Loucy (cell line): ENCODE data around the gene TRDMT1.

Source experiments
- H2AFZ ChIP-seq: fragments of 200-600 bp; sonication (generic); 2 replicates; pipeline ENCODE4 v1.6.0; 2016; ENCODE audit warnings: antibody characterized with exemption, mild to moderate bottlenecking, low read length, moderate library complexity
- H3F3A ChIP-seq: fragments of 200-600 bp; 2 replicates; pipeline ENCODE4 v1.6.0; 2016; ENCODE audit warnings: antibody characterized with exemption, low read depth, mild to moderate bottlenecking
- H3K27me3 ChIP-seq: fragments of 200-600 bp; sonication (generic); 2 replicates; pipeline ENCODE4 v1.6.1; 2014; ENCODE audit warnings: low read length, mild to moderate bottlenecking; ENCODE audit not compliant: insufficient read depth, poor library complexity, severe bottlenecking
- H3K36me3 ChIP-seq: fragments of 200-600 bp; sonication (generic); 2 replicates; pipeline ENCODE4 v1.6.1; 2016; ENCODE audit warnings: low read length; ENCODE audit not compliant: insufficient read depth
- H3K4me1 ChIP-seq: fragments of 200-600 bp; sonication (generic); 2 replicates; pipeline ENCODE4 v1.5.1; 2014; ENCODE audit warnings: low read length, mild to moderate bottlenecking; ENCODE audit not compliant: insufficient read depth, poor library complexity, severe bottlenecking
- H3K4me2 ChIP-seq: fragments of 200-600 bp; sonication (generic); 2 replicates; pipeline ENCODE4 v1.6.0; 2014; ENCODE audit warnings: antibody characterized with exemption, low read length, low read depth, mild to moderate bottlenecking; ENCODE audit not compliant: poor library complexity, severe bottlenecking
- H3K4me3 ChIP-seq: fragments of 200-600 bp; sonication (generic); 2 replicates; pipeline ENCODE4 v1.5.1; 2014; ENCODE audit warnings: low read length, mild to moderate bottlenecking, mixed read lengths; ENCODE audit not compliant: poor library complexity, severe bottlenecking
- H3K79me2 ChIP-seq: fragments of 200-600 bp; sonication (generic); 2 replicates; pipeline ENCODE4 v1.6.1; 2014; ENCODE audit warnings: low read length; ENCODE audit not compliant: insufficient read depth
- H3K9ac ChIP-seq: fragments of 200-600 bp; sonication (generic); 2 replicates; pipeline ENCODE4 v1.6.0; 2014; ENCODE audit warnings: mild to moderate bottlenecking, low read depth, low read length, moderate library complexity; ENCODE audit not compliant: poor library complexity, severe bottlenecking
- H3K9me2 ChIP-seq: fragments of 200-600 bp; sonication (generic); replicated peaks from 2 replicates; pipeline ENCODE4 v1.6.1; 2016; ENCODE audit warnings: low read depth, low read length, mixed read lengths
- H3K9me3 ChIP-seq: fragments of 200-600 bp; sonication (generic); 2 replicates; pipeline ENCODE4 v1.6.1; 2014; ENCODE audit warnings: mild to moderate bottlenecking, antibody characterized with exemption, low read length, low read depth; ENCODE audit not compliant: insufficient read depth
- H4K20me1 ChIP-seq: fragments of 200-600 bp; sonication (generic); 2 replicates; pipeline ENCODE4 v1.6.0; 2014; ENCODE audit warnings: antibody characterized with exemption, low read length, mild to moderate bottlenecking; ENCODE audit not compliant: insufficient read depth, poor library complexity, severe bottlenecking
- CTCF ChIP-seq: fragments of 200-600 bp; sonication (generic); conservative IDR thresholded peaks from 2 replicates; pipeline ENCODE4 v1.5.1; 2014; ENCODE audit warnings: mild to moderate bottlenecking, antibody characterized with exemption, low read length
- EZH2phosphoT487 ChIP-seq: fragments of 200-600 bp; IDR thresholded peaks from 2 replicates; pipeline ENCODE4 v1.6.1; 2018; ENCODE audit warnings: antibody characterized with exemption, mild to moderate bottlenecking, moderate library complexity, borderline replicate concordance

Gene TRDMT1

DNA sequence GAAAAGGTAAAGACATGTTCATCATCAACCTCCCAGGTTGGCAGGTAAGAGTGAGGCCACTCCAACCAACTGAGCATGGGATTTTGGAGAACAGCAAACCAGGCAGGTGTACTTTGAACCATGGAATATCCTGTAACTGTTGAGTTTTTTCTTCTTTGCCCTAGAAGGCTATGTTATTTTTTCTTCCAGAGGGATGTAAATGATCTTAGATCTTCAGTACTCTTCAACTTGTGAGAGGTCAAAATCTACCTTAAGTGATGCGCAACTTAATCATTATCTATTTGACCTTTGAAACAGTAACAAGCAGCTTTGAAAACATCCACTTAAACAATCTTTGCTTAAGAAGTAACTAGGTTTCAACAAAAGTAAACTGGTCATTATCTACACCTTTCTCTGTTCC lies 71.7 kb downstream of the TRDMT1 start, which contains the start of gene CUBN:
CUBN (minus strand) TSS at position 71 of the 400 bp plus-strand sequence; CDS start at position 25, 46 bp downstream.
- Histone ChIP-seq H3K27me3 (no peaks in the 10 kb centered on the region), H3F3A (no peaks in the 10 kb centered on the region), H3K79me2 (no peaks in the 10 kb centered on the region), H2AFZ (no peak within 1 kb of the TSS), H3K4me3 (no peak within 1 kb of the TSS), H3K9ac (no peak within 1 kb of the TSS), H3K36me3 (no peaks in the 10 kb centered on the region), H3K4me2 (no peak within 1 kb of the TSS), H4K20me1 (no peaks in the 10 kb centered on the region), H3K9me2 (no peaks in the 10 kb centered on the region), H3K9me3 (no peaks in the 10 kb centered on the region), H3K4me1 (peaks cover 23% of the 10 kb centered on the region)
- TF ChIP-seq CTCF (no peak), EZH2phosphoT487 (no peak)

- H3K4me2 ChIP-seq: no peak overlapping the region
- no peak overlapping the region for H3K9ac ChIP-seq
- H3K36me3 ChIP-seq: no peaks in the 10 kb centered on the region
- H3K79me2 ChIP-seq: no peaks in the 10 kb centered on the region
- H3K4me3 ChIP-seq: no peak overlapping the region
- TF ChIP-seq CTCF (no peak), EZH2phosphoT487 (no peak)
- H3F3A ChIP-seq: no peaks in the 10 kb centered on the region
- 0 out of 2 replicates have a peak overlapping the region, but pooled peaks have one; percentile 3 for H2AFZ ChIP-seq
- no peaks in the 10 kb centered on the region for H3K27me3 ChIP-seq
- H3K9me2 ChIP-seq: no peaks in the 10 kb centered on the region
- H3K9me3 ChIP-seq: no peaks in the 10 kb centered on the region
- H4K20me1 ChIP-seq: no peaks in the 10 kb centered on the region
- peaks cover 21% of the 10 kb centered on the region for H3K4me1 ChIP-seq
These were observed 73.2 kb downstream of the TRDMT1 start for GRCh38 chr10:17128261-17128660.

GRCh38 chr10:17126327-17126726 lies 75.1 kb downstream of the TRDMT1 start:
- Histone ChIP-seq H3K4me3 (no peak overlapping the region), H3K4me1 (peaks cover 17% of the 10 kb centered on the region), H3K79me2 (no peaks in the 10 kb centered on the region), H2AFZ (no peak overlapping the region), H3K27me3 (no peaks in the 10 kb centered on the region), H3K36me3 (no peaks in the 10 kb centered on the region), H3F3A (no peaks in the 10 kb centered on the region), H3K9me3 (no peaks in the 10 kb centered on the region), H3K9me2 (no peaks in the 10 kb centered on the region), H4K20me1 (no peaks in the 10 kb centered on the region), H3K9ac (no peak overlapping the region), H3K4me2 (no peak overlapping the region)
- no peak for TF ChIP-seq EZH2phosphoT487
- no peak for TF ChIP-seq CTCF
